Left hindlimb (tissue), 1 donor: ENCODE results near the gene TRIM25.

Source experiments
- DNase-seq: peaks from one replicate; pipeline ENCODE4 v3.0.0-alpha.2; 2018

The TRIM25 gene

GRCh38 chr17:56863974-56864373 is 49.9 kb downstream of the TRIM25 start:
- no peak for DNase-seq

DNA sequence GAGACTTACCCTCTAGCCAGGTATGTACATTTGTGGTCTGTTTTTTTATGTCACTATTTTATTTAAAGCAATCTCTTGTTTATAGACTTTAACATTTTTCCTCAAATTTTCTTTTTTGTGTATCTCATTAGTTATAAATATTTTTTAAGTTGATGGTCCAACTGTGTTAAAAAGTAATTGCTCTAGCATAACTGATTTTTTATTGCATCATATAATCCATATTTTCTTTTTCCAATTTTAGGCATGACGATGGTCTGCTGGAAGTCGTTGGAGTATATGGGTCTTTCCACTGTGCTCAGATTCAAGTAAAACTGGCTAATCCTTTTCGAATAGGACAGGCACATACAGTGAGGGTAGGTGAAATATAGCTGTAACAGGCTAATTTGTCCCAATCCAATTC is 52.0 kb downstream of the TRIM25 start:
- no peak for DNase-seq

DNA sequence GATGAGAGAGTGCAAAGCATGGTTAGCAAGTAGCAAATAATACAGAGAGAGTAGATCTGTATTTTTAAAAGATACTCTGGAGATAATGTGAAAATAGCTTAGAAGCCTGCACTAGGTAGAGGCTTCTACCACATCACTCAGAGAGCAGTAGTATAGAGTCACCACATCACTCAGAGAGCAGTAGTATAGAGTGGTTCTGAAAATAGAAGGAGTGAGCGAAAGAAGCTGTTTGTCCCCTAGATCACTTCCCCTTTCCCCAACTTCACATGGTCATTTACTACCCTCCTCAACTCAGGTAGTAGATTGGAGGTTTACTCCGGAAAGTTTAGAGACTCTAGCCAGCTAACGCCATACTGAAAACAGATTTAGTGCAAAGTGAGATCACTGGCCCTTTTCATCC is 62.8 kb downstream of the TRIM25 start:
- no peak for DNase-seq

GRCh38 chr17:56850591-56850990 is 63.3 kb downstream of the TRIM25 start:
- DNase-seq = no peak

GRCh38 chr17:56849131-56849530 is 64.7 kb downstream of the TRIM25 start:
- no peak for DNase-seq

GRCh38 chr17:56847106-56847505 is 66.7 kb downstream of the TRIM25 start:
- no peak for DNase-seq

DNA sequence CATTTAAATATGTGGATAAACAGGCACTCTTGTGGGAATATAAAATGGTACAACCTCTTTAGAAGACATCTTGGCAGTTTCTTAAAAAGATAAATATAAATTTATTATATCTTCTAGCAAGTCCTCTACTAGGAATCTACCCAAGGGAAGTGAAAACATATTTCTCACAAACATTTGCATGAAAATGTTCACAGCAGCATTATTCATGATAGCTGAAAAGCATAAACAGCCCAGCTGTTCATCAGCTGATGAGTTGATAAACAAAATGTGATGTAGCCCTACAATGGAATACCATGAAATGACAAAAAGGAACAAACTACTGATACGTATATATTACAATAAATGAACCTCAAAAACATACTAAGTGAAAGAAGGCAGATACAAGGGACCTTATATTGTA is 67.9 kb downstream of the TRIM25 start:
- no peak for DNase-seq

DNA sequence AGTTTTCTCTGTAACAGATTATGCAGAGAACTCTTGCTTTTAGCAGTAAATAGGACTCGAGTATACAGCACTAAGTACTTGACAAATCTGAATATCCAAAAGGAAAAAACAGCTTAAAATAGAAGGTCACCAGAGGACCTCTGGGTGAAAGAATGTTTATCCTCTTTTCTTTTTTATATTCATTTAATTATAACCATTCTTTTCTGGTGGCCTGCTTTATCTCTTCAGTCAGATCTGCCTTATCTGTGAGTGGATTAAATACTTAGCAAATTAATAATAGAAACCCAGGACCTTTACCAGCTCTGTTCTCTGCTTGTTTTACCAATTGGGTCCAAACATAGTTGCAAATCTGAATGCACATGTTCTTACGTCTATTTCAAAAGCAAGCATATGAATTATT is 71.3 kb downstream of the TRIM25 start:
- no peak for DNase-seq

DNA sequence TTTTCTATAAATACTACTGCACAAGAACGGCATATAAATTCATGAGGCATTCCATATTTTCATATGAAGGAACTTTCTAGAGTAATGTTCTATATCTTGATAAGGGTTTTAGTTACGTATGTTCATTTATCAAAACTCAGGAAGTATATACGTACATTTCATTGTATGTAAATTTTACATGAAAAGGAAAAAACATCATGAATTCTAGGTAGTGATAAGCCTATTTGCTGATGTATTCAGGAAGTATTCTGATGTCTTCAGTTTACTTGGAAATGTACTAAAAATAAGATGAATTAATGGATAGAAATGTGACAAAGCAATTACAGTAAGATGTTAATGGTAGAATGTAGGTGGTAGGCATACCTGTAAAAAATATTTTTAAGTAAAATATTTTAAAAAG is 75.2 kb downstream of the TRIM25 start:
- DNase-seq = no peak
